Activated T-cell treated with anti-CD3 and anti-CD28 coated beads for 48 hours (primary cell): ENCODE measurements around the gene IL32.

Experiments
- DNase-seq: peaks from one replicate; pipeline ENCODE4 v3.0.0-alpha.2; 2020; ENCODE audit warnings: low read depth

The IL32 gene

DNA sequence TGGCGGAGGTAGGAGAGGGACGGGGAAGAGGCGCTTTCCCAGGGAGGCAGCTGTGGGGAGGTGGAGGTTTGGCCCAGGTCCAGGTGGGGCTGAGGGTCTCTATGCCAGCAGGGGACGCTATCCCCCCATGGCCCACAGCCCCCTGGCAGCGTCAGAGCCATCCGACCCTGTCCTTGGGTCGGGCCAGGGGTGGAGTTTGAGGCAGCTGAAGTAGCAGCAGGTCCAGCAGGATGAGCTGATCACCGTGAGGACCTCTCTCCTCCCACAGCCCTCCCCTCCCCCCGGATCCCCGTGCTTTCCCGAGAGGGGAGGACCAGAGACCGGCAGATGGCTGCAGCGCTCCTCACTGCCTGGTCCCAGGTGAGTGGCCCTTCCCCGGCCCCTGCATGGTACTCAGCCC, 50.1 kb downstream of the IL32 start:
- no peak for DNase-seq

GRCh38 chr16:3118204-3118790, 52.9 kb downstream of the IL32 start:
- DNase-seq = no peak

GRCh38 chr16:3118846-3119245, 53.4 kb downstream of the IL32 start:
- DNase-seq = no peak
